ENCODE data around the gene PTPRC. TPM values are rescaled to one million over a fixed set of nuclear protein-coding genes. Genes with fewer than 3 reads are reported as not detected.

PTPRC gene
- total and polyA plus RNA-seq, 2 donors (not counting 3 experiments of a cell fraction or from before 2014, with no cell fraction given): not detected

DNA sequence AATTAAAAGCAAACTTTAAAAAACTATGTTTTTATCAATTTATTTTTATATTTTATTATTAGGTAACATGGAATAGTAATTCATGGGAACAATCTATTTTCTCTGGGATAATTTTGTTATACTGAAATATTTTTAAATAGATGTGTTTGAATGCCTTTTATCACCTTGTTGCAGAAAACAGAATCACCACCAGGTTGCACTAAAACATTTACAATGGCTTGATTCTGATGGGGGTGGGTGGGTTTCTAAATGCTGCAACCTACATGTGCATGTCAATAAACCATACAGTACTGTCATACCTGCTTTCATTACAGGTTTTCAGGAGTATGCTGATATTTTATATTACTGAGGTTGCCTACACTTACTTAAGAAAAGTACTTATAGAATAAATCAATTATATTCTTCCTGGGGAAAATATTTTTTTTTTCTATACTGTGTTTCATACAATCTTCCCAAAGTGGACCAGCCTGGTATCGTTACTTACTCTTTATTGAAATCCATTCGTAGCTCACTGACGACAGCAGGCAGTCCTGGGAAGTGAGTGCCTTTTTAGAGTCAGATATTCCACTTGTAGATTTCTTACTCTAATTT lies 132.8 kb downstream of the PTPRC start:
- Histone ChIP-seq H3K4me3 (replicated peaks in 1 of 3; ENCODE audit: insufficient read depth in 1 of 3, low read depth in 1 of 3, low read length in 3 of 3) (no peak overlapping the region), H4K20me1 (replicated peaks; ENCODE audit: control insufficient read depth, extremely low read depth, insufficient read depth, low read length) (no peaks in the 10 kb centered on the region), H3K9ac (replicated peaks; ENCODE audit: extremely low read depth, insufficient read depth, low read length) (no peak overlapping the region), H3K79me2 (ENCODE audit: control insufficient read depth, insufficient read depth, low read length) (no peaks in the 10 kb centered on the region), H3K27ac (ENCODE audit: insufficient read depth, low read depth, low read length) (no peak overlapping the region), H3K36me3 (ENCODE audit: control insufficient read depth in 2 of 2, extremely low read depth in 1 of 2, insufficient read depth in 2 of 2, low read length in 2 of 2) (no peaks in the 10 kb centered on the region), H3K9me3 (replicated peaks; ENCODE audit: control insufficient read depth, insufficient read depth, low read length) (no peaks in the 10 kb centered on the region), H3K4me2 (ENCODE audit: insufficient read depth, low read length) (no peak overlapping the region), H2AFZ (ENCODE audit: low read depth, low read length) (no peak overlapping the region), H3K9me1 (replicated peaks; ENCODE audit: control insufficient read depth, extremely low read depth, insufficient read depth, low read length) (no peaks in the 10 kb centered on the region), H3K4me1 (ENCODE audit: control insufficient read depth, extremely low read depth, insufficient read depth, low read length) (peaks cover 11% of the 10 kb centered on the region), H3K27me3 (ENCODE audit: control insufficient read depth in 2 of 2, insufficient read depth in 2 of 2, low read length in 2 of 2) (no peaks in the 10 kb centered on the region)
- POLR2A ChIA-PET: no interaction called here
- intact Hi-C loops (cut with micrococcal nuclease) (loop anchor here (1.0 kb wide), 5 partner anchors 342 to 781 kb away; no protein-coding TSS in a partner anchor), dilution Hi-C loops (cut with MboI; ENCODE audit: extremely low pct_ligation_motif_present, low sequenced_read_pairs) (no loop called here)
- peak; percentile 40 for FAIRE-seq
- no TSS peak for BruUV-seq (replicated peaks)
- peak; percentile 82 for DNase-seq (ENCODE audit: low read depth, low spot score)
- TF ChIP-seq CTCF (IDR thresholded peaks at IDR 0.05; ENCODE audit: extremely low read depth in 1 of 2, insufficient read depth in 1 of 2, low read depth in 1 of 2, low read length in 2 of 2) (peak; percentile 45 to 46), POLR2A (IDR thresholded peaks at IDR 0.05; ENCODE audit: low read depth, low read length) (no peak)
- CTCF ChIA-PET: interaction anchor here (0.8 to 3.3 kb wide), 8 partner anchors 15 to 692 kb away, joined by 3 to 21 read pairs (median 6); no protein-coding TSS in a partner anchor

DNA sequence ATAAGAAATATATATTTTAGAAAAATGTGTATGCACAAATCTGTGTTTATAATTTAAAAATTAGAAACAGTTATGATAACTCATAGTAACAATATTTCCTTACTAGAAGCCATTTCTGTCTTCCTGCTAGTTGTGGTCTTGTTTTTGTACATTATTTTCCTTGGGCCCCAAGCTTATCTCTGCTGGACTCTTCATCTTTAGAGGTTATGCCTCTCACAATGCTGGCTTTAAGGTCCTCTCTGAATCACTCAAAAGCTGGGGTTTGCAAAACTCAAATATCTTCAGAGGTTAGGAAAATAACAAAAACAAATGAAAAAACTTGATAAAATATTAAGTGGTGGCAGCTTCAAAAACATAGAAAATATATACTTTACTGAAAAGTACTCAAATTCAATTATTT lies 133.8 kb downstream of the PTPRC start:
- Histone ChIP-seq H3K9me3 (replicated peaks; ENCODE audit: control insufficient read depth, insufficient read depth, low read length) (no peaks in the 10 kb centered on the region), H3K4me1 (ENCODE audit: control insufficient read depth, extremely low read depth, insufficient read depth, low read length) (peaks cover 21% of the 10 kb centered on the region), H2AFZ (ENCODE audit: low read depth, low read length) (no peak overlapping the region), H3K4me3 (replicated peaks in 1 of 3; ENCODE audit: insufficient read depth in 1 of 3, low read depth in 1 of 3, low read length in 3 of 3) (no peak overlapping the region), H3K36me3 (ENCODE audit: control insufficient read depth in 2 of 2, extremely low read depth in 1 of 2, insufficient read depth in 2 of 2, low read length in 2 of 2) (no peaks in the 10 kb centered on the region), H3K9ac (replicated peaks; ENCODE audit: extremely low read depth, insufficient read depth, low read length) (no peak overlapping the region), H3K9me1 (replicated peaks; ENCODE audit: control insufficient read depth, extremely low read depth, insufficient read depth, low read length) (no peaks in the 10 kb centered on the region), H3K4me2 (ENCODE audit: insufficient read depth, low read length) (no peak overlapping the region), H4K20me1 (replicated peaks; ENCODE audit: control insufficient read depth, extremely low read depth, insufficient read depth, low read length) (no peaks in the 10 kb centered on the region), H3K79me2 (ENCODE audit: control insufficient read depth, insufficient read depth, low read length) (no peaks in the 10 kb centered on the region), H3K27ac (ENCODE audit: insufficient read depth, low read depth, low read length) (no peak overlapping the region), H3K27me3 (ENCODE audit: control insufficient read depth in 2 of 2, insufficient read depth in 2 of 2, low read length in 2 of 2) (no peaks in the 10 kb centered on the region)
- ChIA-PET POLR2A (no interaction called here), CTCF (interaction anchor here (0.8 to 3.3 kb wide), 10 partner anchors 16 to 691 kb away, joined by 3 to 21 read pairs (median 4); no protein-coding TSS in a partner anchor)
- dilution Hi-C loops (cut with MboI; ENCODE audit: extremely low pct_ligation_motif_present, low sequenced_read_pairs) (no loop called here), intact Hi-C loops (cut with micrococcal nuclease) (no loop called here)
- no peak for FAIRE-seq
- no peak for TF ChIP-seq FOS (IDR thresholded peaks at IDR 0.05; ENCODE audit: borderline replicate concordance, insufficient read depth, low read length)
- TF ChIP-seq CTCF (IDR thresholded peaks at IDR 0.05; ENCODE audit: extremely low read depth in 1 of 2, insufficient read depth in 1 of 2, low read depth in 1 of 2, low read length in 2 of 2): no peak
- no peak for TF ChIP-seq POLR2A (IDR thresholded peaks at IDR 0.05; ENCODE audit: low read depth, low read length)
- TF ChIP-seq JUN (IDR thresholded peaks at IDR 0.05; ENCODE audit: borderline replicate concordance, insufficient read depth, insufficient read length, low read depth): no peak
- TF ChIP-seq EZH2 (IDR thresholded peaks at IDR 0.05; ENCODE audit: borderline replicate concordance, low read depth, low read length, severe bottlenecking): no peak
- TF ChIP-seq, protein P1, sequence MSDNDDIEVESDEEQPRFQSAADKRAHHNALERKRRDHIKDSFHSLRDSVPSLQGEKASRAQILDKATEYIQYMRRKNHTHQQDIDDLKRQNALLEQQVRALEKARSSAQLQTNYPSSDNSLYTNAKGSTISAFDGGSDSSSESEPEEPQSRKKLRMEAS (IDR thresholded peaks at IDR 0.05; ENCODE audit: insufficient read depth, insufficient read length): no peak
- no peak for TF ChIP-seq POLR2AphosphoS5 (IDR thresholded peaks at IDR 0.05; ENCODE audit: insufficient read depth, low read depth, low read length)
- no peak for TF ChIP-seq MYC (IDR thresholded peaks at IDR 0.05; ENCODE audit: low read depth, low read length)
- no peak for TF ChIP-seq GATA2 (IDR thresholded peaks at IDR 0.05; ENCODE audit: insufficient read depth, insufficient read length, low read depth, low read length)
- no peak for DNase-seq (ENCODE audit: low read depth, low spot score)
- no TSS peak for BruUV-seq (replicated peaks)
